NCI-H2196 (cell line): ENCODE measurements around the gene RFX2.
"Not testable (repeated sequence)": the region's sequence is repeated elsewhere in the genome, so short reads cannot be mapped to it uniquely, and the experiment has no call there.

Experiments
- DNase-seq: peaks from one replicate; lab custom pipeline; 2025; ENCODE audit not compliant: unreplicated experiment; lab: John Stamatoyannopoulos, UW

The RFX2 gene

DNA sequence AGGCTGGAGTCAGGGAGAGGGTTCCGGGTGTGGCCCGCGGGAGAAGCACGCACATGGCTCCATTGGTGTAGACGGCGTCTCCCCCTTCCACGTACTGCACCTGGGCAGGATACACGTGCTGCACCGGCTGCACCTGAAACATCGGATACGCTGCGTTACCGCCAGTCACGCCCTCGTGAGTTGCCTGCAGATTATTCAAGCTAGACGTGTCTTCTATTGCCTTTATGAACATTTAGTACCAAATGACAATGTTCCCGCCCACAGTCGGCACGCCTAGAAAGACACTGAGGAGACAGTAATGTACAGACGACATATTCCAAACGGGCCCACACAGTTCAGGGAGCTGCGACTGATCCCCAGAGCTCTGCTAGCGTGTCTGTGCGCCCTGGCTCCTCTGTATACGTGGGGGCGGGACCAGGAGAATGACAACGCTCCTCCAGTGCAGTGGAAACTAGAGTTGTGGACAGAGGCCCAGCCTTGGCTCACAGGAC, 68.3 kb downstream of the RFX2 start:
- DNase-seq: no peak

DNA sequence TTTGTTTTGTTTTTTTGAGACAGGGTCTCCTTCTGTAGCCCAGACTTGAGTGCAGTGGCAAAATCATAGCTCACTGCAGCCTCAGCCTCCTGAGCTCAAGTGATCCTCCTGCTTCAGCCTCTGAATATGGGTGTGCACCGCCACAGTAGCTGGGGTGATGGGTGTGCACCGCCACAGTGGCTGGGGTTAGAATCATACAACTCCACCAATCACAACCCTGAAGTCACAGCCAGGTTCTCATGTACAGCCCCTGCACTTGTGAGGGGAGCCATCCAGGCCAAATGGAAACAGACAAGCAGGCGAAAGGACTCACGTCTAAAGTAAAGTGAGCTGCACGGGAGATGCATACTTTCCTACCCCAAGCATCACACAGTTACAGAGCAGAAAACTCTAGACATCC, 69.2 kb downstream of the RFX2 start:
- no peak for DNase-seq

- no peak for DNase-seq
These were observed 70.6 kb downstream of the RFX2 start for GRCh38 chr19:6039566-6040225.

DNA sequence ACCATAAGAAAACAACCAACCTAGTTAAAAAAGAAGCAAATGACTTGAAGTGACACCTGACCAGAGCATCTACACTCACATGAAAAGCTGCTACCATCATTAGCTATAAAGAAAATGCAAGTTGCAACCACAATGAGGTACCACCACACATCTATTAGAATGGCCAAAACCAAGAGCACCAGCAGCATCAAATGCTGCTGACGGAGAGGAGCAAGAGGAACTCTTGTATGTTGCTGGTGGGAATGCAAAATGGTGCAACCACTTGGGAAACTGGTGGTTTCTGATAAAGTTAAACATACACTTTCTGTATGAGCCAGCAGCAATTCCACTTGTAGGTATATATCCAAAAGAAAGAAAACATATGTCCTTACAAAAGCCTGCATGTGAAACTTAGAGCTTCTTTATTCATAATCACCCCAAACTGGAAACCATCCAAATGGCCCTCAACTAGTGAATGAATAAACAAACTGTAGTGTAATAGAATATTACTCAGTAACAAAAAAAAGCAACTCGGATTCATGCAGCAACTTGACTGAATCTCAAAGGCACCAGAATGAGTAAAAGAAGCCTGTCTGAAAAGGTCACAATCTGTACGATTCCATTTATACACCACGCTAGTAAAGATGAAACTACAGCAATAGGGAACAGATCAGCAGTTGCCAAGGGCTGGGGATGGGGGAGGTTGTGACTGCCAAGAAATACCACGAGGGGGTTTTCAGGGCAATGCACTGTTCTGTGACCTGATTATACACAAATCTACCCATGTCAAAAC, 71.5 kb downstream of the RFX2 start:
- DNase-seq: peak; percentile 36

DNA sequence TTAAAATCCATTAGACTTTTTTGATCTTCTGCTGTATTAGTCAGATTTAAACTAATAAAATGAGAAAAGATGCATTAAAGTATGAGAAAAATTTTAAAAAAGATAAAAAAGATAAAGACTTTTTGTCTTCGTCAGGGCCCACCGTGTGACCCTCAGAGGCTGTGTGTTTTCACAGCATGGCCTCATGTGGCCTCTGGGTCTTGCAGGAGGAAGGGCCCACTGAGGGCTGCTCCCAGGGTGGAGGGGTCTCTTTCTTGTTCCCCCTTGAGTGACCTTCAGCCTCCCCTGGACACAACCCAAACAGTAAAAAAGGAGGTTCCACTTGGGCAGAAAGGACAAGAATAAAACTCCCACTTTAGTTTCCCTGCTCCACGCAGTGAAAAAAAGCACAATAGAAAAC, 75.3 kb downstream of the RFX2 start:
- no peak for DNase-seq

- DNase-seq: no peak
These were observed 75.8 kb downstream of the RFX2 start for GRCh38 chr19:6034512-6034911.

DNA sequence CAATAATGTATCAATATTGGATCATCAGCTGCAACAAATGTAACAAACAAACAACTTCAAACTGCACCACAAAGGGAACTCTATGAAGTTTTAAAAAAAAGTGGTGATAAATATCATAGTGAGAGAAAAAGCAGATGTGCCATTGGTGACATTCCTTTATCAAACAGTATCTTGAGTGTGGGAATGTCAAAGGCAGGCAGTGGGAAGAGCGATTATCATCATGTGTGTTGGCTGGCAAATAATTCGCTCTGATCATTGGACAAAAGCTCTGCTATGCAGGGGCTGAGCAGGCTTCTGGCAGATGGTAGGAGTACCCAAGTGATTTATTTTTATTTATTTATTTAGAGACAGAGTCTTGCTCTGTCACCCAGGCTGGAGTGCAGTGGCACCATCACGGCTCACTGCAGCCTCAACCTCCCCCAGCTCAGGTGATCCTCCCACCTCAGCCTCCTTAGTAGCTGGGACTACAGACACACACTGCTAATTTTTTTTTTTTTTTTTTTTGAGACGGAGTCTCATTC, 76.5 kb downstream of the RFX2 start:
- no peak for DNase-seq

- DNase-seq: no peak
These were observed 77.5 kb downstream of the RFX2 start for GRCh38 chr19:6032827-6033226.

- DNase-seq: no peak
These were observed 77.9 kb downstream of the RFX2 start for GRCh38 chr19:6032381-6032780.

DNA sequence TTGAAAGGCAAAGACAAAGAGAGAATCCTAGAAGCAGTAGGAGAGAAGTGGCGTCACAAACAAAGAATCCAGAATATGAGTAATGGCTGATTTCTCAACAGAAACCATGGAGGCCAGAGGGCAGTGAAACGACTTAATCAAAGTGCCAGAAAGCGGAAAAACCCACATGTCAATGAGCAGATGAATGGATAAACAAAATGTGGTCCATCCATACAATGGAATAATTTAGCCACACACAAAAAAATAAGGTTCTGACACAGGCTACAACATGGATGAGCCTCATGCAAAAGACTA, 80.1 kb downstream of the RFX2 start:
- DNase-seq: no peak

- no peak for DNase-seq
These were observed 83.7 kb downstream of the RFX2 start for GRCh38 chr19:6026390-6027227.

GRCh38 chr19:6024756-6025155, 85.5 kb downstream of the RFX2 start:
- DNase-seq: not testable (repeated sequence)

- DNase-seq: no peak
These were observed 86.4 kb downstream of the RFX2 start for GRCh38 chr19:6023936-6024335.

DNA sequence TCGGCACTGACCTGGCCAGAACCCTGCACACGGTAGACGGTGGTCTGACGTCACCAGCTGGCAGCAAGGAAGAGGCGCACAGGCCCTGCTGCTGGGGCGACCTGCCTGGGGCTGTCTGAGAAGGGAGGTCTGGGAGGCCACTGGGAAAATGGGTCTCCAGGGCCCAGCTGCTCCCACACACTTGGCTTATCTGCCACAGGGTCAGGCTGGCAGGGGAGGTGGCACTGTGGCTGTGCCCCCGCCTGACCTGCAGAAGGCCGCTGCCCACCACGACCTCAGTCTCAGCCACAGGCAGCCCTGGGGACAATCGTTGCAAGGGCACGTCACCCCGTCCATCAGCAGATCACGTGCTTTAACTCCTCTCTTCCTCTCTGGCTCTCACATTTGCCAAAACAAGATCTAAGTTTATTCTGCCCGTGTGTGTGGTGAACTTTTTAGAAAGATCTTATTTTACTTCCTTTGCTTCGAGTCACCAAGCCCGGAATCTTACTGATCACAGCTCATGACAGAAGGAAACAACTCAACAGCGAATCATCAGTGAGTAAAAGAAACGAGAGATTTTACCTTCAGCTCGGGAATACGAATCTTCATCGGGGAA, 87.1 kb downstream of the RFX2 start:
- no peak for DNase-seq

DNA sequence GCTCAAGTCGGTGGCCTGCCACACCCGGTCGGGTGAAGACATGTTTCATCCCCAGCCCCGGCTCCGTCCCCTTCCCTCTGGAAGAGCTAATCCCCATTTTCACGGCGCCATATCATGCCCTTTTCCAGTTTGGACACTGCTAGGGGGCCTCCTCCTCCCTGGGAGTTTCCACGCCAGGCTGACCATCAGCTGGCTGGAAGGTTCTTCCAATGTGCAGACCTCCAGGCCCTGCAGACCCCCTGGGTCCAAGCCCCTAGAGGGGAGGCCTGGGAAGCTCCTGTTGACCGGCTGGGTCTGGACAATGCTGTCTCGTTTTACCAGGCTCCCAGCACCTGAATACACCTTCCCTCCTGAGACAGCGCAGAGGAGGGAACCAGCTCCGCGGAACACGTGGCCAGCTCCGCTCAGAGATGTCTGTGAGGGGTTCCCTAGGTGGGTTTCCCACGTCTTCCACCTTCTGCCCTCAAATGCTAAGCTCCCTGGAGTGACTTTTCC, 87.7 kb downstream of the RFX2 start:
- no peak for DNase-seq

- peak; percentile 88 for DNase-seq
These were observed 88.3 kb downstream of the RFX2 start for GRCh38 chr19:6021878-6022569.

- DNase-seq: peak; percentile 80
These were observed 89.1 kb downstream of the RFX2 start for GRCh38 chr19:6020972-6021805.

DNA sequence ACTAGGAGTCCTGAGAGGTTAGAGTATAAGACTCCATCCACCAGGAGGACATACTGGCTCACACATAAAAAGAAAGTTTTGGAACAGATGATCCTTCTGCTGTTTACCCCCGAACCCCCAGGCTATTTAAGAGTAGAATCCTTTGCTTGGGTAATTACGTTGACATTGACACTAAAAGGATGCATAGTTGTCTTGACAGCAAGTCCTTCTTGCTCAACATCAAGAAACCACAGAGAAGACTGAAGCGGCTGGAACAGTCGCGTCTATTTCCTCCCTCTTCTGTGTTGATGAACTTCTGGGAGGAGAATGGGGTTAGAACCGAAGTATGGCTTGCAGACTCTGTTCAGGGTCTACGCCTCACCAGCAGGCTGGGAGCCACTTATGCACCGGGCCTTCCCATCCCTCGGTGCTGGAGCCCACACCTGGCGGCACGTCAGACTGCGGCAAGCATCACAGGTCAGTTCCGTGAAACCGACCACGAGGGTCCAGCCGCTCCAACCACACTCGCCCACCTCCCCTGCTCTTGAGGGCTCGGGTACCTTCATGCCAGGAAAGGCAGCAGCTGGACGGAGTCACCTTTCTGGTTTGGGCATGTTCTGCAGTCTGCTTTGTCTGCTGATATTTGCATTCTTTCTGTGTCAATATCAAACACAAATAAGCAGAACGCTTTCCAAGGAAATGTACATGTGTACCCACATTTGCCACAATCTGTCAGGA, 90.0 kb downstream of the RFX2 start:
- peak; percentile 87 for DNase-seq

- DNase-seq: no peak
These were observed 91.5 kb downstream of the RFX2 start for GRCh38 chr19:6018786-6019185.
